ENCODE measurements around the gene AMBP. TPM values are rescaled to one million over a fixed set of nuclear protein-coding genes. Genes with fewer than 3 reads are reported as not detected.

AMBP gene
- total and polyA plus RNA-seq, 2 donors (not counting 1 experiment from before 2014, with no cell fraction given), result not detected

DNA sequence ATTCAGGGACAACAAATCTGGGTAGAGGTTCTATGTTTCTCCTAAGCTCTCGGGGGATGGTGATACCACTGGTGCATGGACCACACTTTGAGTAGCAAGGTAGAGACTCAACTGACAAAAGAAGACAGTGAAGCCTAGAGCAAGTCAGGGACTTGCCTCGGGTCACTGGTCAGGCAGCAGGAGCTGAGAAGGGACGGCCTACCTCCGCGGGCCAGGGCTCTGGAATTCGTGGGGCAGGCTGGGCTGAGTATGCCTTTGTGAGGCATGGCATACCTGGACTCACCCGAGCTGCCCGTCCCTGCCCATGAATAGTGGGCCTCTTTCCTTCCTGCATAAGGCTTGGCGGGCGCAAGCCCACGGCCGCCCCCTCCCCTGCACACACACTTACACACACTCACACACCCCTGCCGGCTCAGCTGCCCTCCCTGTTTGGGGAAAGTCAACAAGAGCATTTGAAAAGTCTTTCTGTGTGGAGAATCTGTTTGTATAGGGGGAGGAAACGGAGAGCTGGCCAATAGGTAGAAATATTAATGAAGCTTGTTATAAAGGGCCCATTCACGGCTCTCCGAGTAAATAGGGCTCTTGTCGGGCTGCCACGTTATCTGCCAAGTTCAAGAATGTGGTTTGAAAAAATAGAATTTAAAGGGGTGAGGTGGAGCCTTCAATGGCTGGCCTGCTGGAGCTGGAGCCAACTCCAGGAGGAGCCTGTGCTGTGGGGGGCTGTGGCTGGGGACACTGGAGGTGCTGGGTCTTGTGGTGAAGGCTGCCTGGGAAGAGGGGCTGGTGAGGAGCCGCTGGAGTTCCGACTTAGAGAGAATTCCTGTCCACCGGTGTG, 40.1 kb upstream of the AMBP start:
- ChIA-PET CTCF (no interaction called here), POLR2A (no interaction called here)
- Mint-ChIP-seq H3K9me3 (ENCODE audit: insufficient read depth) (no peaks in the 10 kb centered on the region), H3K27me3 (peaks cover 34% of the 10 kb centered on the region), H3K27ac (no peak overlapping the region), H3K4me3 (no peak overlapping the region), H3K4me1 (no peaks in the 10 kb centered on the region)
- Histone ChIP-seq H3K4me1 (ENCODE audit: control insufficient read depth in 2 of 2, insufficient read depth in 2 of 2, low read length in 2 of 2) (no peaks in the 10 kb centered on the region), H3K4me3 (ENCODE audit: control extremely low read depth in 1 of 5, extremely low read depth in 1 of 5, insufficient read depth in 1 of 5, low read depth in 2 of 5, low read length in 4 of 5) (no peak overlapping the region), H3K27ac (ENCODE audit: low read length in 2 of 2) (no peak overlapping the region), H3K27me3 (replicated peaks in 1 of 4; ENCODE audit: control extremely low read depth in 1 of 4, control insufficient read depth in 3 of 4, insufficient read depth in 4 of 4, low read length in 3 of 4) (peaks cover 0 to 9% (median 0%) of the 10 kb centered on the region in 4 experiments), H3K9me3 (ENCODE audit: control extremely low read depth in 1 of 3, control insufficient read depth in 2 of 3, insufficient read depth in 1 of 3, low read length in 2 of 3) (peaks cover 0 to 3% (median 0%) of the 10 kb centered on the region in 3 donors), H4K20me1 (ENCODE audit: control insufficient read depth, insufficient read depth, low read length, poor library complexity, severe bottlenecking) (no peaks in the 10 kb centered on the region), H3K4me2 (replicated peaks; ENCODE audit: low read depth, low read length, poor library complexity, severe bottlenecking) (no peak overlapping the region), H3K36me3 (replicated peaks in 1 of 2; ENCODE audit: control extremely low read depth in 1 of 2, control insufficient read depth in 1 of 2, extremely low read depth in 1 of 2, insufficient read depth in 2 of 2, low read length in 1 of 2) (no peaks in the 10 kb centered on the region), H3K9ac (ENCODE audit: low read length) (no peak overlapping the region), H2AFZ (ENCODE audit: insufficient read depth, low read depth, low read length, poor library complexity, severe bottlenecking) (no peak overlapping the region), H3K79me2 (ENCODE audit: control insufficient read depth, insufficient read depth, low read length) (no peaks in the 10 kb centered on the region)
- TF ChIP-seq, protein P1, sequence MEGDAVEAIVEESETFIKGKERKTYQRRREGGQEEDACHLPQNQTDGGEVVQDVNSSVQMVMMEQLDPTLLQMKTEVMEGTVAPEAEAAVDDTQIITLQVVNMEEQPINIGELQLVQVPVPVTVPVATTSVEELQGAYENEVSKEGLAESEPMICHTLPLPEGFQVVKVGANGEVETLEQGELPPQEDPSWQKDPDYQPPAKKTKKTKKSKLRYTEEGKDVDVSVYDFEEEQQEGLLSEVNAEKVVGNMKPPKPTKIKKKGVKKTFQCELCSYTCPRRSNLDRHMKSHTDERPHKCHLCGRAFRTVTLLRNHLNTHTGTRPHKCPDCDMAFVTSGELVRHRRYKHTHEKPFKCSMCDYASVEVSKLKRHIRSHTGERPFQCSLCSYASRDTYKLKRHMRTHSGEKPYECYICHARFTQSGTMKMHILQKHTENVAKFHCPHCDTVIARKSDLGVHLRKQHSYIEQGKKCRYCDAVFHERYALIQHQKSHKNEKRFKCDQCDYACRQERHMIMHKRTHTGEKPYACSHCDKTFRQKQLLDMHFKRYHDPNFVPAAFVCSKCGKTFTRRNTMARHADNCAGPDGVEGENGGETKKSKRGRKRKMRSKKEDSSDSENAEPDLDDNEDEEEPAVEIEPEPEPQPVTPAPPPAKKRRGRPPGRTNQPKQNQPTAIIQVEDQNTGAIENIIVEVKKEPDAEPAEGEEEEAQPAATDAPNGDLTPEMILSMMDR (IDR thresholded peaks at IDR 0.05), result no peak
- no peak for TF ChIP-seq EZH2 (IDR thresholded peaks at IDR 0.05; ENCODE audit: borderline replicate concordance, insufficient read depth, low read depth, low read length, poor library complexity, severe bottlenecking)
- no peak for DNase-seq
- WGBS (ENCODE audit: insufficient coverage), result 84% methylated on average over 11 of the region's 21 CpGs
- ATAC-seq (ENCODE audit: low read depth), result no peak
- intact Hi-C loops (cut with micrococcal nuclease), result no loop called here

DNA sequence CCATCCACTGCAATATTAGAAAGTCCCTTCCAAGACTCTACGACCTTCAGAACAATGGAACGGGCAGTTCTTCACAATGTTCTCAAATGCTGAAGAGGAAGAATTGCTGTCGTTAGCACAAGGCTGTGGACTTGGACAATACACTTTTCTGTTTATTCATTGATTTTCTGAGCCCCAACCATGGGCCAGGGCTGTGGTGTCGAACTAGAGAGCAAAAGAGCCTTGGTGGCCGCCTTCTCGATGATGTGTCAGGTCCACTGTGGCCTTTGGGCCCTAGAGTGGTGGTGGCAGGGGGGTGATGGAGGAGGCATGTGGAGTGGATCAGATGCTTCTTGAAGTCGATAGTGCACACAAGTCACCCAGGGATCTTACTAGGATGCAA, 39.5 kb upstream of the AMBP start:
- Histone ChIP-seq H2AFZ (ENCODE audit: insufficient read depth, low read depth, low read length, poor library complexity, severe bottlenecking) (no peak overlapping the region), H3K27me3 (replicated peaks in 1 of 4; ENCODE audit: control extremely low read depth in 1 of 4, control insufficient read depth in 3 of 4, insufficient read depth in 4 of 4, low read length in 3 of 4) (peaks cover 0 to 9% (median 0%) of the 10 kb centered on the region in 4 experiments), H3K27ac (ENCODE audit: low read length in 2 of 2) (no peak overlapping the region), H3K4me3 (ENCODE audit: control extremely low read depth in 1 of 5, extremely low read depth in 1 of 5, insufficient read depth in 1 of 5, low read depth in 2 of 5, low read length in 4 of 5) (no peak overlapping the region), H3K36me3 (replicated peaks in 1 of 2; ENCODE audit: control extremely low read depth in 1 of 2, control insufficient read depth in 1 of 2, extremely low read depth in 1 of 2, insufficient read depth in 2 of 2, low read length in 1 of 2) (no peaks in the 10 kb centered on the region), H3K79me2 (ENCODE audit: control insufficient read depth, insufficient read depth, low read length) (no peaks in the 10 kb centered on the region), H3K4me1 (ENCODE audit: control insufficient read depth in 2 of 2, insufficient read depth in 2 of 2, low read length in 2 of 2) (no peaks in the 10 kb centered on the region), H3K9me3 (ENCODE audit: control extremely low read depth in 1 of 3, control insufficient read depth in 2 of 3, insufficient read depth in 1 of 3, low read length in 2 of 3) (peaks cover 0 to 3% (median 0%) of the 10 kb centered on the region in 3 donors), H3K9ac (ENCODE audit: low read length) (no peak overlapping the region), H3K4me2 (replicated peaks; ENCODE audit: low read depth, low read length, poor library complexity, severe bottlenecking) (no peak overlapping the region), H4K20me1 (ENCODE audit: control insufficient read depth, insufficient read depth, low read length, poor library complexity, severe bottlenecking) (no peaks in the 10 kb centered on the region)
- H3K27me3 Mint-ChIP-seq, result peaks cover 40% of the 10 kb centered on the region
- no peak overlapping the region for H3K4me3 Mint-ChIP-seq
- H3K27ac Mint-ChIP-seq, result no peak overlapping the region
- TF ChIP-seq EZH2 (IDR thresholded peaks at IDR 0.05; ENCODE audit: borderline replicate concordance, insufficient read depth, low read depth, low read length, poor library complexity, severe bottlenecking), result no peak
- H3K9me3 Mint-ChIP-seq (ENCODE audit: insufficient read depth), result no peaks in the 10 kb centered on the region
- no peak for ATAC-seq (ENCODE audit: low read depth)
- 77% methylated on average over 5 of the region's 7 CpGs for WGBS (ENCODE audit: insufficient coverage)
- intact Hi-C loops (cut with micrococcal nuclease), result no loop called here
- POLR2A ChIA-PET, result no interaction called here
- H3K4me1 Mint-ChIP-seq, result no peaks in the 10 kb centered on the region
- CTCF ChIA-PET, result no interaction called here
- no peak for DNase-seq
